Spleen (tissue), 7 donors: ENCODE results near the gene PLEKHA5.

Experiments used
- CTCF ChIP-seq, 11 experiments: fragments of 200-600 bp in 7 of 11; fragments of 450-650 bp in 4 of 11; sonication (generic) in 4 of 11; IDR thresholded peaks in 8 of 11; conservative IDR thresholded peaks in 3 of 11; 1 replicate in 7 of 11; 2 replicates in 4 of 11; pipeline versions ENCODE4 v1.4.0 to v1.8.0; 2016 to 2021; ENCODE audit warnings: antibody characterized with exemption in 11 of 11, inconsistent platforms in 4 of 11, mild to moderate bottlenecking in 1 of 11
- POLR2A ChIP-seq, 3 donors: fragments of 450-650 bp; IDR thresholded peaks; one replicate each; pipeline ENCODE4 v1.5.1; 2017; ENCODE audit warnings: antibody characterized with exemption in 3 of 3, mild to moderate bottlenecking in 1 of 3
- donor health status: DM: no; HTN: no; CAD: no; lungs with moderate emphysema.
- donor health status: DM: no; HTN: no; CAD: no.
- donor health status: DM: no; HTN: no; CAD: no.

GRCh38 chr12:19217446-19217845 lies 87.9 kb downstream of the PLEKHA5 start:
- TF ChIP-seq CTCF (IDR thresholded peaks at IDR 0.05 in 8 of 11, conservative IDR thresholded peaks at IDR 0.05 in 3 of 11) (no peak), POLR2A (IDR thresholded peaks at IDR 0.05) (no peak)
